Neural progenitor cell (in vitro differentiated cells): ENCODE data around the gene TBCEL.

Experiments
- CTCF ChIP-seq: fragments of 200-600 bp; sonication (generic); IDR thresholded peaks from 2 replicates; pipeline ENCODE4 v1.5.1; 2017; ENCODE audit warnings: antibody characterized with exemption, mild to moderate bottlenecking
- EZH2 ChIP-seq: fragments of 200-600 bp; sonication (generic); IDR thresholded peaks from 2 replicates; pipeline ENCODE4 v1.6.1; 2017; ENCODE audit warnings: antibody characterized with exemption, mild to moderate bottlenecking, moderate library complexity
- EZH2phosphoT487 ChIP-seq: fragments of 200-600 bp; sonication (generic); IDR thresholded peaks from 2 replicates; pipeline ENCODE4 v1.6.1; 2017; ENCODE audit warnings: antibody characterized with exemption

GRCh38 chr11:121055076-121055475 is 31.2 kb downstream of the TBCEL start:
- TF ChIP-seq CTCF (no peak), EZH2phosphoT487 (no peak), EZH2 (no peak)
